Prostate gland (tissue), 2 donors: ENCODE data around the gene ZNF516. TPM values are rescaled to one million over a fixed set of nuclear protein-coding genes. Genes with fewer than 3 reads are reported as not detected.

Experiments used
- DNase-seq: peaks from one replicate; pipeline ENCODE4 v3.0.0-alpha.2; 2019; ENCODE audit warnings: low spot score
- H3K27ac ChIP-seq, 2 donors: fragments of 200-600 bp; sonication (generic); 2 replicates each; pipeline ENCODE4 v1.5.1; 2017 to 2019
- H3K27me3 ChIP-seq: fragments of 200-600 bp; sonication (generic); replicated peaks from 2 replicates; pipeline ENCODE4 v1.5.1; 2019; ENCODE audit not compliant: insufficient read depth
- H3K36me3 ChIP-seq, 2 donors: fragments of 200-600 bp; sonication (generic); 1 replicate in 1 of 2; 2 replicates in 1 of 2; pipeline versions ENCODE4 v1.5.1 to v1.8.1; 2017 to 2019
- H3K4me1 ChIP-seq: fragments of 200-600 bp; sonication (generic); replicated peaks from 2 replicates; pipeline ENCODE4 v1.5.1; 2019
- H3K4me3 ChIP-seq, 2 donors: fragments of 200-600 bp; sonication (generic); 2 replicates each; pipeline ENCODE4 v1.5.1; 2017 to 2019
- H3K9me3 ChIP-seq: fragments of 200-600 bp; sonication (generic); 2 replicates; pipeline ENCODE4 v1.5.1; 2017
- CTCF ChIP-seq, 4 experiments: fragments of 200-600 bp in 2 of 4; fragments of 450-650 bp in 2 of 4; sonication (generic) in 2 of 4; IDR thresholded peaks; 1 replicate in 3 of 4; 2 replicates in 1 of 4; pipeline ENCODE4 v1.5.1; 2016 to 2019; ENCODE audit warnings: antibody characterized with exemption in 4 of 4, mild to moderate bottlenecking in 2 of 4, moderate library complexity in 2 of 4
- POLR2A ChIP-seq: fragments of 450-650 bp; IDR thresholded peaks from one replicate; pipeline ENCODE4 v1.6.1; 2016; ENCODE audit warnings: antibody characterized with exemption, mild to moderate bottlenecking
- POLR2AphosphoS5 ChIP-seq: sonication (generic); formaldehyde crosslinking; IDR thresholded peaks from one replicate; pipeline ENCODE4 v1.6.1; 2017; ENCODE audit warnings: antibody characterized with exemption
- WGBS: methylation state at CpG from one replicate; pipeline ENCODE4 v1.1.5; 2018; 5-methylcytosine and 5-hydroxymethylcytosine counted together
- intact Hi-C: fragments of 100-400 bp; cut with DNase I; formaldehyde crosslinking; loops from one replicate; pipeline ENCODE4 v1.14.2; 2022
- total RNA-seq, 2 donors: library from RNA; depleted of rRNA; stranded (reverse); fragments of >200 nt; gene quantifications; one replicate each; pipeline ENCODE4 v1.1.0, GENCODE V29; 2016

Gene ZNF516
- total RNA-seq, 2 donors from 2014 or later: 25.0 to 158 TPM

GRCh38 chr18:76408480-76409067, 86.5 kb downstream of the ZNF516 start:
- no peaks in the 10 kb centered on the region for H3K9me3 ChIP-seq
- no peaks in the 10 kb centered on the region for H3K36me3 ChIP-seq
- DNase-seq: no peak
- no peaks in the 10 kb centered on the region for H3K4me1 ChIP-seq
- H3K27ac ChIP-seq: no peak overlapping the region
- 66% methylated on average over 15 of the region's 15 CpGs for WGBS
- intact Hi-C loops: loop anchor here (10.0 kb wide), 1 partner anchor 76 kb away; no protein-coding TSS in a partner anchor
- TF ChIP-seq POLR2A (no peak), POLR2AphosphoS5 (peak; percentile 32)
- no peaks in the 10 kb centered on the region for H3K27me3 ChIP-seq
- H3K4me3 ChIP-seq: no peak overlapping the region

- intact Hi-C loops: loop anchor here (10.0 kb wide), 1 partner anchor 77 kb away; no protein-coding TSS in a partner anchor
- Histone ChIP-seq H3K36me3 (no peaks in the 10 kb centered on the region), H3K9me3 (no peaks in the 10 kb centered on the region), H3K27ac (no peak overlapping the region), H3K4me1 (no peaks in the 10 kb centered on the region), H3K4me3 (no peak overlapping the region), H3K27me3 (no peaks in the 10 kb centered on the region)
- TF ChIP-seq POLR2A: no peak
- no peak for TF ChIP-seq CTCF (IDR thresholded peaks at IDR 0.05)
- TF ChIP-seq POLR2AphosphoS5: no peak
- 70% methylated on average over 11 of the region's 11 CpGs for WGBS
- no peak for DNase-seq
These were observed 87.4 kb downstream of the ZNF516 start for GRCh38 chr18:76407681-76408080.

GRCh38 chr18:76406791-76407190, 88.3 kb downstream of the ZNF516 start:
- H3K4me3 ChIP-seq: no peak overlapping the region
- no peaks in the 10 kb centered on the region for H3K4me1 ChIP-seq
- intact Hi-C loops: loop anchor here (10.0 kb wide), 1 partner anchor 78 kb away; no protein-coding TSS in a partner anchor
- TF ChIP-seq POLR2AphosphoS5: no peak
- H3K9me3 ChIP-seq: no peaks in the 10 kb centered on the region
- H3K27ac ChIP-seq: no peak overlapping the region
- no peaks in the 10 kb centered on the region for H3K27me3 ChIP-seq
- WGBS: 89% methylated on average over 14 of the region's 14 CpGs
- H3K36me3 ChIP-seq: no peaks in the 10 kb centered on the region
- DNase-seq: no peak

GRCh38 chr18:76405681-76406356, 89.2 kb downstream of the ZNF516 start:
- H3K9me3 ChIP-seq: no peaks in the 10 kb centered on the region
- no peak overlapping the region for H3K27ac ChIP-seq
- no peaks in the 10 kb centered on the region for H3K36me3 ChIP-seq
- H3K27me3 ChIP-seq: no peaks in the 10 kb centered on the region
- no peak overlapping the region for H3K4me3 ChIP-seq
- intact Hi-C loops: loop anchor here (10.0 kb wide), 1 partner anchor 79 kb away; no protein-coding TSS in a partner anchor
- WGBS: 70% methylated on average over 37 of the region's 37 CpGs
- no peaks in the 10 kb centered on the region for H3K4me1 ChIP-seq
- no peak for TF ChIP-seq POLR2A
- TF ChIP-seq CTCF (IDR thresholded peaks at IDR 0.05): peak; percentile 35 to 78 (median 62)
- TF ChIP-seq POLR2AphosphoS5: peak; percentile 14
- DNase-seq: peak; percentile 70

GRCh38 chr18:76405280-76405679, 89.8 kb downstream of the ZNF516 start:
- H3K27me3 ChIP-seq: no peaks in the 10 kb centered on the region
- TF ChIP-seq CTCF (IDR thresholded peaks at IDR 0.05) (no peak), POLR2AphosphoS5 (no peak), POLR2A (no peak)
- H3K4me3 ChIP-seq: no peak overlapping the region
- H3K27ac ChIP-seq: no peak overlapping the region
- no peaks in the 10 kb centered on the region for H3K36me3 ChIP-seq
- 83% methylated on average over 17 of the region's 17 CpGs for WGBS
- H3K9me3 ChIP-seq: no peaks in the 10 kb centered on the region
- no peak for DNase-seq
- H3K4me1 ChIP-seq: no peaks in the 10 kb centered on the region
- intact Hi-C loops: loop anchor here (10.0 kb wide), 1 partner anchor 80 kb away; no protein-coding TSS in a partner anchor
